ENCODE results near the gene COG5. TPM values are rescaled to one million over a fixed set of nuclear protein-coding genes. Genes with fewer than 3 reads are reported as not detected.

COG5 gene
- total and polyA plus RNA-seq, 2 of the 8 experiments (the other 6 are each of a cell fraction or from before 2014, with no cell fraction given): 10.5 to 28.1 TPM

DNA sequence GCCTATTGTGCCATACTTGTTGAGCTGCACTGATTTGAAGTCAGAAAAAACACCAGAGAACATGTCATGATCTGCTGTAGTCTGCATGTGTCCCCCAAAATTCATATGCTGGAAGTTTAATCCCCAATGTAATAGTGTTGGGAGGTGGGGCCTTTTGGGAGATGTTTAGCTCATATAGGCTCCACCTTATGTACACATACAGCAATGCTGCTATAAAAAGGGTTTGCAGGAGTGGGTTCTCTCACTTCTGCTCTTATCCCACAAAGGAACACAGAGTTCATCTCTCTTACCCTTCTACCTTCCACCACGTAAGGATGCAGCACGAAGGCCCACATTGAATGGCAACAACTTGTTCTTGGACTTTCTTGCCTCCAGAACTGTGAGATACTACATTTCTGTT is 70.8 kb downstream of the COG5 start:
- H2BK15ac ChIP-seq (ENCODE audit: low read length): no peak overlapping the region
- peaks cover 0 to 29% of the 10 kb centered on the region in 2 experiments; a peak in 2 of 4 replicates for H3K79me2 ChIP-seq (ENCODE audit: control insufficient read depth in 1 of 2, insufficient read depth in 2 of 2, low read length in 2 of 2)
- H3K79me1 ChIP-seq (ENCODE audit: low read depth, low read length): no peaks in the 10 kb centered on the region
- ChIA-PET CTCF (ENCODE audit: partially characterized antibody) (interaction anchor here (0.7 kb wide), 2 partner anchors 8 to 36 kb away, joined by 3 read pairs; no protein-coding TSS in a partner anchor), POLR2A (ENCODE audit: partially characterized antibody) (no interaction called here)
- no peak overlapping the region for H3K23ac ChIP-seq (ENCODE audit: insufficient read length)
- H4K5ac ChIP-seq (ENCODE audit: insufficient read length, low read depth, low read length): no peak overlapping the region
- no peaks in the 10 kb centered on the region for H3K23me2 ChIP-seq (ENCODE audit: low read depth, low read length)
- H3K18ac ChIP-seq (ENCODE audit: extremely low read depth, low read length): no peak overlapping the region
- TF ChIP-seq EZH2 (IDR thresholded peaks at IDR 0.05; ENCODE audit: low read depth, low read length, severe bottlenecking) (no peak), RFX5 (IDR thresholded peaks at IDR 0.05; ENCODE audit: borderline replicate concordance, low read depth, low read length) (no peak), ASH2L (IDR thresholded peaks at IDR 0.05; ENCODE audit: low read length) (no peak), EP300 (IDR thresholded peaks at IDR 0.05; ENCODE audit: borderline replicate concordance in 1 of 2, low read depth in 2 of 2, low read length in 2 of 2) (no peak)
- TF ChIP-seq, protein P1, sequence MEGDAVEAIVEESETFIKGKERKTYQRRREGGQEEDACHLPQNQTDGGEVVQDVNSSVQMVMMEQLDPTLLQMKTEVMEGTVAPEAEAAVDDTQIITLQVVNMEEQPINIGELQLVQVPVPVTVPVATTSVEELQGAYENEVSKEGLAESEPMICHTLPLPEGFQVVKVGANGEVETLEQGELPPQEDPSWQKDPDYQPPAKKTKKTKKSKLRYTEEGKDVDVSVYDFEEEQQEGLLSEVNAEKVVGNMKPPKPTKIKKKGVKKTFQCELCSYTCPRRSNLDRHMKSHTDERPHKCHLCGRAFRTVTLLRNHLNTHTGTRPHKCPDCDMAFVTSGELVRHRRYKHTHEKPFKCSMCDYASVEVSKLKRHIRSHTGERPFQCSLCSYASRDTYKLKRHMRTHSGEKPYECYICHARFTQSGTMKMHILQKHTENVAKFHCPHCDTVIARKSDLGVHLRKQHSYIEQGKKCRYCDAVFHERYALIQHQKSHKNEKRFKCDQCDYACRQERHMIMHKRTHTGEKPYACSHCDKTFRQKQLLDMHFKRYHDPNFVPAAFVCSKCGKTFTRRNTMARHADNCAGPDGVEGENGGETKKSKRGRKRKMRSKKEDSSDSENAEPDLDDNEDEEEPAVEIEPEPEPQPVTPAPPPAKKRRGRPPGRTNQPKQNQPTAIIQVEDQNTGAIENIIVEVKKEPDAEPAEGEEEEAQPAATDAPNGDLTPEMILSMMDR (IDR thresholded peaks at IDR 0.05; ENCODE audit: control extremely low read depth in 1 of 3, insufficient read depth in 1 of 3, low read depth in 1 of 3, low read length in 3 of 3): no peak
- TF ChIP-seq, protein P2, sequence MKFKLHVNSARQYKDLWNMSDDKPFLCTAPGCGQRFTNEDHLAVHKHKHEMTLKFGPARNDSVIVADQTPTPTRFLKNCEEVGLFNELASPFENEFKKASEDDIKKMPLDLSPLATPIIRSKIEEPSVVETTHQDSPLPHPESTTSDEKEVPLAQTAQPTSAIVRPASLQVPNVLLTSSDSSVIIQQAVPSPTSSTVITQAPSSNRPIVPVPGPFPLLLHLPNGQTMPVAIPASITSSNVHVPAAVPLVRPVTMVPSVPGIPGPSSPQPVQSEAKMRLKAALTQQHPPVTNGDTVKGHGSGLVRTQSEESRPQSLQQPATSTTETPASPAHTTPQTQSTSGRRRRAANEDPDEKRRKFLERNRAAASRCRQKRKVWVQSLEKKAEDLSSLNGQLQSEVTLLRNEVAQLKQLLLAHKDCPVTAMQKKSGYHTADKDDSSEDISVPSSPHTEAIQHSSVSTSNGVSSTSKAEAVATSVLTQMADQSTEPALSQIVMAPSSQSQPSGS (IDR thresholded peaks at IDR 0.05; ENCODE audit: low read length): no peak
- H3K9ac ChIP-seq (replicated peaks in 1 of 4; ENCODE audit: extremely low read depth in 1 of 4, low read depth in 3 of 4, low read length in 3 of 4): no peak overlapping the region
- no peaks in the 10 kb centered on the region for H3K27me3 ChIP-seq (replicated peaks in 1 of 4; ENCODE audit: control insufficient read depth in 3 of 4, extremely low read depth in 1 of 4, insufficient read depth in 3 of 4, low read length in 3 of 4)
- no peak for DNase-seq (ENCODE audit: low read depth in 1 of 2, low spot score in 2 of 2)
- H3K4ac ChIP-seq (replicated peaks; ENCODE audit: insufficient read length, low read depth, low read length): no peak overlapping the region
- H3K9me3 ChIP-seq (ENCODE audit: insufficient read depth in 2 of 2, low read depth in 1 of 2, low read length in 1 of 2): no peaks in the 10 kb centered on the region
- H2AK5ac ChIP-seq (ENCODE audit: low read depth, low read length): no peak overlapping the region
- H4K8ac ChIP-seq (ENCODE audit: extremely low read depth, insufficient read depth, low read length): no peak overlapping the region
- WGBS, 2 experiments (ENCODE audit: extremely low coverage in 1 of 2, insufficient coverage in 1 of 2, insufficient read length in 1 of 2, insufficient replicate concordance in 2 of 2, low coverage in 1 of 2, low lambda C conversion rate in 2 of 2, missing lambda C conversion rate in 1 of 2): 94% methylated on average over 2 of the region's 2 CpGs; no CpG with 5 or more reads in 1 of the 2 experiments
- no peaks in the 10 kb centered on the region for H4K20me1 ChIP-seq (replicated peaks in 1 of 2; ENCODE audit: control insufficient read depth in 1 of 2, insufficient read depth in 2 of 2, low read length in 2 of 2)
- no peak overlapping the region for H3K27ac ChIP-seq (ENCODE audit: low read depth, low read length)
- no peak overlapping the region for H4K91ac ChIP-seq (replicated peaks; ENCODE audit: insufficient read length, low read length)
- FAIRE-seq: no peak
- H2AFZ ChIP-seq (ENCODE audit: low read length): no peak overlapping the region
- H2BK120ac ChIP-seq (replicated peaks; ENCODE audit: low read depth, low read length): no peak overlapping the region
- H3K4me1 ChIP-seq (replicated peaks in 1 of 4; ENCODE audit: control insufficient read depth in 3 of 4, insufficient read depth in 4 of 4, low read length in 3 of 4): peaks cover 0 to 2% (median 0%) of the 10 kb centered on the region in 4 experiments; a peak in 1 of 7 replicates
- no peaks in the 10 kb centered on the region for H3K36me3 ChIP-seq (ENCODE audit: control insufficient read depth in 2 of 4, insufficient read depth in 4 of 4, low read length in 3 of 4)
- H3K14ac ChIP-seq (ENCODE audit: insufficient read length): no peak overlapping the region
- H2BK12ac ChIP-seq (ENCODE audit: low read depth, low read length): no peak overlapping the region
- no peak overlapping the region for H3K4me3 ChIP-seq (ENCODE audit: extremely low read depth in 1 of 4, insufficient read depth in 2 of 4, low read depth in 3 of 4, low read length in 4 of 4)
- no peak overlapping the region for H2BK5ac ChIP-seq (ENCODE audit: low read depth, low read length)
- H3K4me2 ChIP-seq (ENCODE audit: insufficient read depth in 1 of 2, low read depth in 2 of 2, low read length in 2 of 2): no peak overlapping the region
- no peak overlapping the region for H2BK20ac ChIP-seq (ENCODE audit: low read length)
- H3K56ac ChIP-seq (replicated peaks; ENCODE audit: insufficient read length, low read depth, low read length): no peak overlapping the region
